Loucy (cell line): ENCODE results near the gene GRK6.

Experiments
- CTCF ChIP-seq: fragments of 200-600 bp; sonication (generic); conservative IDR thresholded peaks from 2 replicates; pipeline ENCODE4 v1.5.1; 2014; ENCODE audit warnings: mild to moderate bottlenecking, antibody characterized with exemption, low read length
- EZH2phosphoT487 ChIP-seq: fragments of 200-600 bp; IDR thresholded peaks from 2 replicates; pipeline ENCODE4 v1.6.1; 2018; ENCODE audit warnings: antibody characterized with exemption, mild to moderate bottlenecking, moderate library complexity, borderline replicate concordance

DNA sequence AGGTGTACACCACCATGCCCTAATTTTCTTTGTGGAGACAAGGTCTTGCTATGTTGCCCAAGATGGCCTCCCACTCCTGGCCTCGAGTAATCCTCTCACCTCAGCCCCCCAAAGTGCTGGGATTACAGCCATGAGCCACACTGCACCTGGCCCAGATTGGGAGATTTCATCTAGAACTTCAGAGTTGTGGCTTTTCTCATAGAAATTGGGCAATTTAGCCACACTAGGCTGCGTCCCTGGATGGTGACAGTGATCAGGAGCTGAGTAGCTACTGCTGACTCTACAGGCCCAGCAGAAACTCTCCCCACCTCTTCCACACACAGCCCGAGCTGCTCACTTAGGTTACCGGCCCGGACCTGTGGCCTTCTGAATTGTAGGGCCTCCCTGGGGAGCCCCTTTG, 33.7 kb upstream of the GRK6 start:
- TF ChIP-seq CTCF (no peak), EZH2phosphoT487 (no peak)
